ENCODE data around the gene NOX4.

DNA sequence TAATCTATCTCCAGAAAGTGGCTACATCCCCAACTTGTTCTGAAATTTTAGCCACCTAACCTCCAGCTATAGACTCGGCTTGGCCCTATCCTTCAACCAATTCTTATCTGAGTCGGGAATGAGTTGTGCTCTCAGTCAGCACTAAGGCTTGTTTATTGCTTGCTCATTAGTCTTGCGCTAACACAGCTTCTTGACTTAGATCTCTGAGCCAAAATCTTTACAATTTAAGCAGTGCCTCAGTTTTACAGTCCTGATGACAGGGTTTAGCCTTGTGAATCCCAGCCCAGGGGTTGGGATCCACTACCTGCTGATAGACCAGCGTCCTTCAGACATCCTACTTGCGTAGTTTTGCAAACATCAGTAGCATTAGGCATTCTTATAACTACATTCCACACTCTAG lies 144.6 kb downstream of the NOX4 start:
- TF ChIP-seq POLR2AphosphoS5 (IDR thresholded peaks at IDR 0.05; ENCODE audit: insufficient read depth in 1 of 2, low read depth in 1 of 2) (no peak), POLR2A (IDR thresholded peaks at IDR 0.05) (no peak)
- TF ChIP-seq, protein P1, sequence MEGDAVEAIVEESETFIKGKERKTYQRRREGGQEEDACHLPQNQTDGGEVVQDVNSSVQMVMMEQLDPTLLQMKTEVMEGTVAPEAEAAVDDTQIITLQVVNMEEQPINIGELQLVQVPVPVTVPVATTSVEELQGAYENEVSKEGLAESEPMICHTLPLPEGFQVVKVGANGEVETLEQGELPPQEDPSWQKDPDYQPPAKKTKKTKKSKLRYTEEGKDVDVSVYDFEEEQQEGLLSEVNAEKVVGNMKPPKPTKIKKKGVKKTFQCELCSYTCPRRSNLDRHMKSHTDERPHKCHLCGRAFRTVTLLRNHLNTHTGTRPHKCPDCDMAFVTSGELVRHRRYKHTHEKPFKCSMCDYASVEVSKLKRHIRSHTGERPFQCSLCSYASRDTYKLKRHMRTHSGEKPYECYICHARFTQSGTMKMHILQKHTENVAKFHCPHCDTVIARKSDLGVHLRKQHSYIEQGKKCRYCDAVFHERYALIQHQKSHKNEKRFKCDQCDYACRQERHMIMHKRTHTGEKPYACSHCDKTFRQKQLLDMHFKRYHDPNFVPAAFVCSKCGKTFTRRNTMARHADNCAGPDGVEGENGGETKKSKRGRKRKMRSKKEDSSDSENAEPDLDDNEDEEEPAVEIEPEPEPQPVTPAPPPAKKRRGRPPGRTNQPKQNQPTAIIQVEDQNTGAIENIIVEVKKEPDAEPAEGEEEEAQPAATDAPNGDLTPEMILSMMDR (IDR thresholded peaks at IDR 0.05): no peak

Measured in vagina (tissue), 2 donors.